ENCODE results near the gene RFWD3.

Gene RFWD3

GRCh38 chr16:74578433-74578832, 88.2 kb downstream of the RFWD3 start:
- no peak for DNase-seq

- no peak for DNase-seq
Observed at GRCh38 chr16:74577882-74578366, 88.8 kb downstream of the RFWD3 start.

GRCh38 chr16:74575807-74576643, 90.7 kb downstream of the RFWD3 start:
- DNase-seq, result no peak

- no peak for DNase-seq
Observed at GRCh38 chr16:74575175-74575806, 91.4 kb downstream of the RFWD3 start.

- DNase-seq, result no peak
Observed at GRCh38 chr16:74574146-74574545, 92.5 kb downstream of the RFWD3 start.

- DNase-seq, result no peak
Observed at GRCh38 chr16:74573622-74574021, 93.1 kb downstream of the RFWD3 start.
